ENCODE results near the gene CNGB1. TPM values are rescaled to one million over a fixed set of nuclear protein-coding genes. Genes with fewer than 3 reads are reported as not detected.

The CNGB1 gene
- total RNA-seq = not detected
- long read RNA-seq = 0 reads

DNA sequence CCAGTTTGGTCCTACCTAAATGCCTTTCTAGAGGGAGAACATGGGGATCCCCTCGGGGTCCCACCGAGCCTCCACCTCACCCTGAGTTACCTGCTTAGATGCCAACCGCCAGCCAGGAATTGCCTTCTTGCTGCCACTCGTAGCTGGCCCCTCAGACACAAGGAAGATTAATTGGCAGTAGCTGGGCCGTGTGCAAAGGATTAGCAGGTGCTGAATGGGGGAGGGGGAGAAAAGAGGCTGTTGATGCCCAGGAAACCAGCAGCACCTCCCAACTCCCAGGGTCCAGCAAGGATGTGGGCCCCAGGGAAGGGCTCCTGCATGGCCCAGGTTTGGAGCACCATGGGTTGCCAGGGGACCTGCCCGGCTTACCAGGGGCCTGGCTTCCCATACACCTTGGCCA lies at the start of gene CNGB1:
TSS of gene CNGB1 (minus strand) at position 159 of the 400 bp plus-strand sequence. CDS start 3,842 bp downstream, outside the sequence.
- no peak for ATAC-seq
- intact Hi-C loops (cut with DNase I) = no loop called here
- no peak for DNase-seq

DNA sequence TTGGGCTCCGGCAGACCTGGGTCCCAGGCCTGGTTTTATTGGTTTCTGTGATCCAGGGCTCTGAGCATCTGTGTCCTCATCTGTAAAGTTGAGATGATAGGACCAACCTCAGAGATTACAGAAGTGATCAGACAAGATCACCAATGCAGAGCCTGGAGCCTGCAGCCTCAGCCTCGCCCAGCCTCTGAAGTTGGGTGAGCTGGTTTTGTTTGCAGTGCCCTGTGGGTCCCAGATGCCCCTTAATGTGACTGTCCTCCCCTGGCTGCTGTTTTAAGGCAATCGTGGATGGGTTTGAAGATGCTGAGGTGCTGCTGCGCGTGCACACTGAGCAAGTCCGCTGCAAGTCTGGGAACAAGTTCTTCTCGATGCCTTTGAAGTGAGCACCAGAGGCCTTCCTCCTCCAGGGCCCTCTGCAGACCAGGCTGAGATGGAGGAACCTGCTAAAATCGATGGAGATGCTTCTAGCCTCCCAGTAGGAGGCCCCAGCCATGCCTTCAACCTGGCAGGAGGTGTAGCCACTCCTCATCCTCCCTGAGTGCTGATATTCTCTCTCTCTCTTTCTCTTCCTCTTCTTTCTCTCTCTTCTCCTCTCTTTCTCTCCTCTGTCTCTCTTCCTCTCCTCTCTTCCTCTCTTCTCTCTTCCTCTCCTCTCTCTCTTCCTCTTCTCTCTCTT lies 49.1 kb upstream of the CNGB1 start:
- ATAC-seq = no peak
- intact Hi-C loops (cut with DNase I) = loop anchor here (2.0 kb wide), 1 partner anchor 101 kb away; no protein-coding TSS in a partner anchor
- peak; percentile 6 for DNase-seq

DNA sequence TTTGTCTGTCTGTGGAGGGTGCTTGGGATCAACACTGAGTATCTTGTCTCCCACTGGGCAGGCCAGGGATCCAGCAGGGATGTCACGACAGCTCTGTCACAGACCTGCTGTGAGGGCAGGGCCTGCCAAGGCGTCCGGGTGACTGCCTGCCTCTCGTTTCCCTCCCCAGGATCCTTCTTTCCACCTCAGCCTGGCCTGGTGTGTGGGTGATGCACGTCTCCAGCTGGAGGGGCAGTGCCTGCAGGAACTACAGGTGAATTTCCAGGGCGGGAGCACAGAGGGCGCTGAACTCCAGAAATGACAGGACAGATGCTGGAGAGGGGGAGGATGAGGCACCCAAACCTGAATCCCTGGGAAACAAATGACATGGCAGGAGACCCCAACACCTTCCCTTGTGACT lies 47.9 kb upstream of the CNGB1 start:
- ATAC-seq = no peak
- peak; percentile 4 for DNase-seq
- intact Hi-C loops (cut with DNase I) = no loop called here

- intact Hi-C loops (cut with DNase I) = no loop called here
- DNase-seq (no peak), ATAC-seq (no peak)
Measured at GRCh38 chr16:58016840-58017446, 46.0 kb upstream of the CNGB1 start.

DNA sequence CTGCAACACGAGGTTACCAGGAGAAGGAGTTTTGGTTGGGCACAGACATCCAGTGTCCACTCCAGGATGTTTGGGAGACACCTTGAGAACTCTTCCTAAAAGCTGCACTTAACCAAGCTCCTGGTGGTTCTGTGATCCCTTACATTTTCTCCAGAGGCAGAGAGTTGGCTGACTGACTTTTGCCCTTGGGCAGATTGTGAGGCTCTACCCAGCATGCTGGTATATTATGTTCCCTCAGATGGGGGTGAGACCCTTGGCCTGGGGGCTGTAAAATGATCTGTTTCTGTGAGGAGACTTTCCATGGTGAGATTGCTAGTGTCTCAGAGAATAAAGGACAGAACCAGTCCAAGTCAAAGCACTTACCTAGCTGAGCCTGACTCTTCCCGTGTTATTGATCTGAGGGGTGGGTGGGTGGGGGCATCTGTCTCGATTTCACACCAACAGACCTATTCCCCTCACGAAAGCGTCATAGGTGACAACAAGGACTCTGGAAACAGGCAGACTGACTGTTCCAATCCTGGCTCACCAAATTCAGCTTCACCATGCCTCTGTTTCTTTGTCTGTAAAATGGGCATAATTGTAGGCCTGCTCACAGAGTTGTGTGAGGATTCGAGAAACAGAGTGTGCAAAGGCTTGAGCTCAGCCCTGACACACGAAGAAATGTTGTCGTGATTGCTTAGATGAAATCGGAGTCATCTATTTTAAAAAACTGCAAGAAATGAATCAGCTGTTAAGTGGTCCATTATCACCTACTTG lies 42.5 kb upstream of the CNGB1 start:
- ATAC-seq = no peak
- no peak for DNase-seq
- intact Hi-C loops (cut with DNase I) = no loop called here

- intact Hi-C loops (cut with DNase I) = no loop called here
- DNase-seq (peak; percentile 9), ATAC-seq (peak in 1 of 2 donors; percentile 53)
Measured at GRCh38 chr16:58012481-58012880, 41.6 kb upstream of the CNGB1 start.

GRCh38 chr16:58011652-58012051 lies 40.7 kb upstream of the CNGB1 start:
- intact Hi-C loops (cut with DNase I) = no loop called here
- ATAC-seq (no peak), DNase-seq (no peak)

GRCh38 chr16:58010886-58011285 lies 40.0 kb upstream of the CNGB1 start:
- intact Hi-C loops (cut with DNase I) = no loop called here
- DNase-seq (peak; percentile 3), ATAC-seq (no peak)

GRCh38 chr16:58009856-58010416 lies 39.0 kb upstream of the CNGB1 start:
- DNase-seq = peak; percentile 14
- intact Hi-C loops (cut with DNase I) = no loop called here
- peak; percentile 61 to 72 for ATAC-seq

- DNase-seq (peak; percentile 64), ATAC-seq (peak in 1 of 2 donors; percentile 17)
- intact Hi-C loops (cut with DNase I) = loop anchor here in 1 of 2 donors (5.0 kb wide), 1 partner anchor 247 kb away; no protein-coding TSS in a partner anchor
Measured at GRCh38 chr16:58004736-58005135, 33.8 kb upstream of the CNGB1 start.

DNA sequence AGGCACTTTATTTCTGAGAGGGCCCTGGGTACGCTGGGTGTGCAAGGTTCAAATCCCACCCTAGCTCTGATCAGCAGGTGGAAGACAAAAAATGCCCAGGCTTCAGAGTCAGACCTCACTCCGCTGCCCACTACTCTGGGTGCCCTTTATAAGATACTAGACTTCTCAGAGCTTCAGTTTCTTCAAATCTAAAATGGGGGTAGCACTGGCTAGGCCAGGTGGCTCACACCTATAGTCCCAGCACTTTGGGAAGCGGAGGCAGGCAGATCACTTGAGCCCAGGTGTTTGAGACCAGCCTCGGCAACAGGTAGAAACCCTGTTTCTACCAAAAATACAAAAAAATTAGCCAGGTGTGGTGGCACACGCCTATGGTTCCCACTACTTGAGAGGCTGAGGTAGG lies 32.0 kb upstream of the CNGB1 start:
- DNase-seq = no peak
- intact Hi-C loops (cut with DNase I) = loop anchor here in 1 of 2 donors (5.0 kb wide), 1 partner anchor 246 kb away; no protein-coding TSS in a partner anchor
- no peak for ATAC-seq

DNA sequence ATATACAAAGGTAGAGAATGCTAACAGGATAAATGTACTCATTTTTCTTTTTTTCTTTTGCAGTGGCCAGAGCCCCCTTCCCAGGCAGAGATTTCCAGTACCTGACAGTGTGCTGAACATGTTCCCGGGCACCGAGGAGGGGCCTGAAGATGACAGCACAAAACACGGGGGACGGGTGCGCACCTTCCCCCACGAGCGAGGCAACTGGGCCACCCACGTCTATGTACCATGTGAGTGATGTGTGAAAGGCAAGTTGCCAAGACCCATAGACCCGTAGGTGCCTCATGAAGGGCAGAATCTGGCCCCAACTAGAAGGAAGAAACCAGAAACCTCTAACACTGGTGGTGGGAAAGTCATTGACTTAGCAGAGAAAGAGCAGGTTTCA lies 31.5 kb upstream of the CNGB1 start:
- ATAC-seq (no peak), DNase-seq (no peak)
- intact Hi-C loops (cut with DNase I) = loop anchor here in 1 of 2 donors (5.0 kb wide), 1 partner anchor 245 kb away; no protein-coding TSS in a partner anchor

GRCh38 chr16:58001781-58002415 lies 31.0 kb upstream of the CNGB1 start:
- DNase-seq (no peak), ATAC-seq (no peak)
- intact Hi-C loops (cut with DNase I) = loop anchor here in 1 of 2 donors (2.0 to 5.0 kb wide), 2 partner anchors 103 to 245 kb away; no protein-coding TSS in a partner anchor

- intact Hi-C loops (cut with DNase I) = loop anchor here in 1 of 2 donors (2.0 to 5.0 kb wide), 2 partner anchors 102 to 244 kb away; no protein-coding TSS in a partner anchor
- peak; percentile 88 for DNase-seq
- ATAC-seq = peak; percentile 95
Measured at GRCh38 chr16:58000706-58001676, 30.1 kb upstream of the CNGB1 start, which contains the start of gene USB1. Gene USB1 (plus strand): TSS chr16:58001407. CDS start chr16:58001484, 77 bp downstream.

- DNase-seq = peak; percentile 30
- peak; percentile 1 to 20 for ATAC-seq
- intact Hi-C loops (cut with DNase I) = loop anchor here (2.0 to 5.0 kb wide), 3 partner anchors 99 to 243 kb away; no protein-coding TSS in a partner anchor
Measured at GRCh38 chr16:57999971-58000705, 29.2 kb upstream of the CNGB1 start, which contains the start of gene ZNF319. Gene ZNF319 (minus strand): TSS chr16:58000672. CDS start chr16:57998265, 2,407 bp downstream.

GRCh38 chr16:57999366-57999970 lies 28.5 kb upstream of the CNGB1 start:
- DNase-seq (no peak), ATAC-seq (no peak)
- intact Hi-C loops (cut with DNase I) = loop anchor here in 1 of 2 donors (2.0 kb wide), 1 partner anchor 99 kb away; no protein-coding TSS in a partner anchor
